ENCODE data around the gene ADAMTSL4. TPM values are rescaled to one million over a fixed set of nuclear protein-coding genes. Genes with fewer than 3 reads are reported as not detected.

The ADAMTSL4 gene
- total RNA-seq, 1 experiment from 2014 or later = not detected

DNA sequence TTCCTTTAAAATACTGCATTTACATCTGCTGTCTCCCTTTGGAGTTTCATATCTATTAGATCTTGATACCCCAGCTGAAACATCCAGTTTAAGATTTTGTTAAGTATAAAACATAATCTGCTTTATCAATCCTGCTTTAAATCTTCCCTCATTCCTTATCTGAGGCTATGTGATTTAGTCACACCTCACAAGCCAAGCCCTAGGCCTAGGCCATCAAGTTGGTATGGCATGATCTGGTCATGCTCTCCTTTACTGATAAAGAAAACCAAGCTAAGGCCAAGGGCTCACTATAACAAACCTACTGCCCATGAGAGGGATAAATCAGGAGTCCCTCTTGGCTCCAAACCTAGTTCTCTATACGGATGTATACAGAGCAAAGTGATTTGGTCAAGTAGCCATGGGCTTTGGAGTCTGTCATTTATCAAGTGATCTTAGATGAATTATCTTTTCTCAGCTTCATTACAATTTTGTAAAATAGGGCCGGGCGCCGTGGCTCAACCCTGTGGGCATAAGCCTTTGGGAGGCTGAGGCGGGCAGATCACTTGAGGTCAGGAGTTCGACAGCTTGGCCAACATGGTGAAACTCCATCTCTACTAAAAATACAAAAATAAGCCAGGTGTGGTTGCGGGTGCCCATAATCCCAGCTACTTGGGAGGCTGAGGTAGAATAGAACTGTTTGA, 57.4 kb downstream of the ADAMTSL4 start:
- Histone ChIP-seq H3K27me3 (replicated peaks; ENCODE audit: insufficient read depth, low read depth, low read length, poor library complexity) (no peaks in the 10 kb centered on the region), H3K4me3 (ENCODE audit: low read depth, low read length, poor library complexity, severe bottlenecking) (no peak overlapping the region), H3K4me1 (ENCODE audit: insufficient read depth, low read length, poor library complexity, severe bottlenecking) (peaks cover 29% of the 10 kb centered on the region), H3K27ac (ENCODE audit: low read depth, low read length, poor library complexity, severe bottlenecking) (peak overlapping the region; percentile 38), H3K36me3 (ENCODE audit: insufficient read depth, low read length, poor library complexity, severe bottlenecking) (peaks cover 3% of the 10 kb centered on the region), H3K9me3 (ENCODE audit: low read depth, low read length, poor library complexity, severe bottlenecking) (no peaks in the 10 kb centered on the region)
- ChIA-PET CTCF (no interaction called here), POLR2A (ENCODE audit: low non-redundant PET) (interaction anchor here (0.6 kb wide), 1 partner anchor 46 kb away, joined by 6 read pairs; no protein-coding TSS in a partner anchor)
- no TSS peak for BruUV-seq (replicated peaks)
- intact Hi-C loops (cut with micrococcal nuclease; ENCODE audit: unreplicated experiment) = no loop called here
- DNase-seq (ENCODE audit: low spot score) = no peak
- TF ChIP-seq, protein P1, sequence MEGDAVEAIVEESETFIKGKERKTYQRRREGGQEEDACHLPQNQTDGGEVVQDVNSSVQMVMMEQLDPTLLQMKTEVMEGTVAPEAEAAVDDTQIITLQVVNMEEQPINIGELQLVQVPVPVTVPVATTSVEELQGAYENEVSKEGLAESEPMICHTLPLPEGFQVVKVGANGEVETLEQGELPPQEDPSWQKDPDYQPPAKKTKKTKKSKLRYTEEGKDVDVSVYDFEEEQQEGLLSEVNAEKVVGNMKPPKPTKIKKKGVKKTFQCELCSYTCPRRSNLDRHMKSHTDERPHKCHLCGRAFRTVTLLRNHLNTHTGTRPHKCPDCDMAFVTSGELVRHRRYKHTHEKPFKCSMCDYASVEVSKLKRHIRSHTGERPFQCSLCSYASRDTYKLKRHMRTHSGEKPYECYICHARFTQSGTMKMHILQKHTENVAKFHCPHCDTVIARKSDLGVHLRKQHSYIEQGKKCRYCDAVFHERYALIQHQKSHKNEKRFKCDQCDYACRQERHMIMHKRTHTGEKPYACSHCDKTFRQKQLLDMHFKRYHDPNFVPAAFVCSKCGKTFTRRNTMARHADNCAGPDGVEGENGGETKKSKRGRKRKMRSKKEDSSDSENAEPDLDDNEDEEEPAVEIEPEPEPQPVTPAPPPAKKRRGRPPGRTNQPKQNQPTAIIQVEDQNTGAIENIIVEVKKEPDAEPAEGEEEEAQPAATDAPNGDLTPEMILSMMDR (conservative IDR thresholded peaks at IDR 0.05; ENCODE audit: low read depth, low read length) = no peak
- no peak for TF ChIP-seq EZH2 (IDR thresholded peaks at IDR 0.05; ENCODE audit: borderline replicate concordance, low read depth, low read length, poor library complexity, severe bottlenecking)

DNA sequence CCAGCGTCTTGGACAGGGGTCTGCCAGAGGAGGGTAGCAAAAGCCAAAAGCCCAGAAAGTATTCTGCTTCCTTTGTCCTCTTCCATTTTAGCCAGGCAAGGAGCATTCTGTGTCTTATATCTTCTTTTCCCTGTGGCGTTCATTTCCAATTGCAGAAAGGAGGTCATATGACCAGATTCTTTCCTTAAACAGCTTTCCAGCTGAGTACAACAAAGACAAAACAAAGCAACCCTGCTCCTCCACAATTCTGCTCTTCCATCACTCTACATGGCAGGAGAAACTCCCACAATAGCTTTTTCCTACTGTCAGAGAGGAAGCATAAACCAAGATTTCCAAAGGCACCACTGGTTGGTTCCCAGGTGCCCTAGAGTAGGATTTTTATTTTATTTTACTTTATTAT, 60.5 kb downstream of the ADAMTSL4 start:
- Histone ChIP-seq H3K27ac (ENCODE audit: low read depth, low read length, poor library complexity, severe bottlenecking) (peak overlapping the region; percentile 50), H3K4me1 (ENCODE audit: insufficient read depth, low read length, poor library complexity, severe bottlenecking) (peaks cover 35% of the 10 kb centered on the region), H3K27me3 (replicated peaks; ENCODE audit: insufficient read depth, low read depth, low read length, poor library complexity) (no peaks in the 10 kb centered on the region), H3K9me3 (ENCODE audit: low read depth, low read length, poor library complexity, severe bottlenecking) (no peaks in the 10 kb centered on the region), H3K4me3 (ENCODE audit: low read depth, low read length, poor library complexity, severe bottlenecking) (no peak overlapping the region), H3K36me3 (ENCODE audit: insufficient read depth, low read length, poor library complexity, severe bottlenecking) (peaks cover 3% of the 10 kb centered on the region)
- no peak for DNase-seq (ENCODE audit: low spot score)
- intact Hi-C loops (cut with micrococcal nuclease; ENCODE audit: unreplicated experiment) = no loop called here
- POLR2A ChIA-PET (ENCODE audit: low non-redundant PET) = interaction anchor here (0.5 kb wide), 1 partner anchor 31 kb away, joined by 9 read pairs; no protein-coding TSS in a partner anchor
- CTCF ChIA-PET = no interaction called here
- no TSS peak for BruUV-seq (replicated peaks)
- TF ChIP-seq, protein P1 (conservative IDR thresholded peaks at IDR 0.05; ENCODE audit: low read depth, low read length) = no peak
- TF ChIP-seq EZH2 (IDR thresholded peaks at IDR 0.05; ENCODE audit: borderline replicate concordance, low read depth, low read length, poor library complexity, severe bottlenecking) = no peak

Small RNA genes lying within 50 kb of the gene (microRNA-seq; reads per million reads assigned to microRNA genes)
- not detected for gene MIR4257

Other genes with a start within 250 kb of the ADAMTSL4 start
- gene PRPF3, start 227.9 kb upstream of the ADAMTSL4 start, total RNA-seq (2021) = 76.8 and 86.0 TPM in 2 replicates
- gene RPRD2, start 185.3 kb upstream of the ADAMTSL4 start, total RNA-seq (2021) = 44.5 and 46.6 TPM in 2 replicates
- 32.0 and 36.6 TPM in 2 replicates for gene TARS2, start 62.0 kb upstream of the ADAMTSL4 start, total RNA-seq (2021)
- 55.9 and 61.2 TPM in 2 replicates for gene ECM1, start 41.3 kb upstream of the ADAMTSL4 start, total RNA-seq (2021)
- gene FALEC, start 33.7 kb upstream of the ADAMTSL4 start, total RNA-seq (2021) = 1.6 TPM in 1 of 2 replicates, not detected in the other
- 123 and 163 TPM in 2 replicates for gene MCL1, start 30.2 kb downstream of the ADAMTSL4 start, total RNA-seq (2021)
- 222 and 237 TPM in 2 replicates for gene ENSA, start 80.2 kb downstream of the ADAMTSL4 start, total RNA-seq (2021)
- gene GOLPH3L, start 147.7 kb downstream of the ADAMTSL4 start, total RNA-seq (2021) = 22.6 and 26.7 TPM in 2 replicates
- not detected in 2 replicates for gene HORMAD1, start 171.5 kb downstream of the ADAMTSL4 start, total RNA-seq (2021)
- gene CTSS, start 216.4 kb downstream of the ADAMTSL4 start, total RNA-seq (2021) = 3.5 and 5.4 TPM in 2 replicates

Data from A673 (cell line).